HG03064 (cell line): ENCODE measurements around the gene EFNA2.

Experiments used
- ATAC-seq: cut with Tn5 transposase; IDR thresholded peaks from one replicate; pipeline ENCODE4 v1.9.1; 2021; ENCODE audit warnings: low read depth; ENCODE audit not compliant: unreplicated experiment

EFNA2 gene

DNA sequence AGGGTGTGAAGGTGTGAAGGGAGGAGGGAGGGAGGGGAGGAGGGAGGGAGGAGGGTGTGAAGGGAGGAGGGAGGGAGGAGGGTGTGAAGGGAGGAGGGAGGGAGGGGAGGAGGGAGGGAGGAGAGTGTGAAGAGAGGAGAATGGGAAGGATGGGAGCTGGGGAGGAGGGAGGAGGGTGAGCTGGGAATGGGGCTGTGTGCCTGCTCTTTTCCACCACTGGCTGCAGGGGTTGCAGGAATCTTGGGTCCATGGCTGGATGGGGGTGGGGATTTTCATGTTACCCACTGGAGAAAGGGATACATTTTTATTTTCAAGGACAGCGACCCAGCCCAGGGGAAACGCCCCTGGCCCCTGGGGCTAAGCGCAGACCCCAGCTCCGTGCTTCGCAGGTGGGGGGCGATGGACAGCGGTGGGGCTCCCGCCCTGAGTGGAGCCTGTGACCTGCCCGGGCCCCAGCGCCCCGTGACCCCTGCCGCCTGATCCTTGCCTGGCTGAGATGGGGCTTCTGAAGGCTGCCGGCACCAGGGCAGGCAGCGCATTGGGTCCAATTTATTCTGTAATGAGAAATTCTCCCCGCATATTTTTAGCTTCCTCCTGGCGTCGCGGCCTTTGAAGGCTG, 3.0 kb upstream of the EFNA2 start:
- ATAC-seq = no peak

DNA sequence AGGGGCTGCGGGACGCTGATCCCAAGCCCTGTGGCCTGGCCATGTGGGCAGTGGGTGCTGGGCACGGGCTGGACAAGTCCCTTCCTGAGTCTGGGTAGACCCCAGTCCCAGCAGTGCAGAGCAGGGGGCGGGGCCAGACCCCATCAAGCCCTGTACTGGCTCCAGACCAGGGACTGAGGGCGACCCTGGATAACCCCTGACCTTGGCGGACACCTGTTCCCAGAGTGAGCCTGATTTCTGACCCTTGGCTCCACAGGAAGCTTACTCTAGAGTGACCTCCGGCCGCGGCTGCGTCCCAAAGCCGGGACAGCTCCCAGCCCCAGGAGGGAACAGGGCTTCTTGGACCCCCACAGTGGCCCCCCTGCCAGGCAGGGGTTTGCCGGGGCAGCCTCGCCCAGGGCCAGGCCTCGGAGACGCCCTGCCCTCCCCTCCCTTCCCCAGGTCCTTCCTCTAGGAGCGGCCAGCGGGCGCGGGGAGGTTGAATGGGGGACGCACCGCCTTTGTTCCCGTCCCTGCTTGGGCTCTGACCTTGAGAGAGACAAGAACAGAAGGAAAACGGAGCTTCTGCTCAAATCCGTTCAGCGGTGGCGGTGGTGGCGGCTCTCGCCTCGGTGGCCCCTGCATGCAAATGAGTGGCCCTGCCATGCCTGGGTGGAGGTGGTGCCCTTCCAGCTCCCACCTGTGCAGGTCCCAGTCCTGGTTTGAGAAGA, 2.3 kb upstream of the EFNA2 start:
- ATAC-seq = no peak

DNA sequence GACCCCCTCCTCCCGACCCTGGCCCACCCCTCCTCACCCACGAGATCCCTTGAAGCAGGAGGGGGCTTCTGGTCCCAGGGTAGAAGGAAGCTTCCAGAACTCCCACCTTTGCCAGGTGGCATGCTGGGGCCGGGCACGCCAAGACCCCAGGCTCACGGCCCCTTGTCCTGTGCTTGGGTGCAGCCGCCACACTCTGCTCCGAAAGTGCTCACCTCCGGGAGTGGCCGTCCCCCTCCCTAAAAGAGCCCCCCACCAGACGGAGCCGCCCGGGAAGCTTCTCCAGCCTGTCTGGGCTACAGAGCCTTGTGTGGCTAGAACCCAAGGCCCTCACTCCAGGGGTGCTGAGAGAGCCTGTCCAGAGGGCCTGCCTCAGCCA, 1.8 kb upstream of the EFNA2 start:
- ATAC-seq = no peak

DNA sequence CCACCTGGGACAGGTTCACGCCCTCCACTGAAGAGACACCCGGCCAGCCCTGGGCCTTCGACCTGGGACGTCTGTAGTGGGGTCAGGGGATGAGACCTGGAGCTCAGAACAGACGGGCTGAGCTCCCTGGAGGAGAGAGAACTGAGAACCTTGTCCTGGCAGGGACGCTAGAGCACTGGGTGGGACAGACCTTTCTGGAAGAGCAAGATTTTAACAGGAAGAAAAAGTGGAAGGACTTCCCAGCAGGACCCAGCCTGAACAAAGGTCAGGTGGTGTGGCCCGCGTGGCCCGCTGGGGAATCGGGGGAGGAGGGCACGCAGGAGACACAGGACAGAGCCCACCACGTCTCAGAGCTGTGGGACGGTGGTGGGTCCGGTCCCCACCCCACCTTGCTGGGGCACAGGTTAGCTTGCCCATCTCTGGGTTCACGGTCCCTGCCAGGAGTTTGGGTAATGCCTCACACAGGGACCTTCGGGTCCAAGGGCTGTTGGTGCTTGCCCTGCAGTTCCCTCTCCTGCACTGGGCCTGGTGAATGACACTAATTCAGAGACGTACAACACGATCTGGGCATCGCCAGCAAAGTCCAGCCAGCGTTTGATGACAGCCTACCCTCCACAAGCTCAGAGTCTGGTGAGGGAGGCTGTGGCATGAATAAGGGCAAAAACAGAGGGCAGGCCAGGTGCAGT, 1.2 kb upstream of the EFNA2 start:
- ATAC-seq = no peak

DNA sequence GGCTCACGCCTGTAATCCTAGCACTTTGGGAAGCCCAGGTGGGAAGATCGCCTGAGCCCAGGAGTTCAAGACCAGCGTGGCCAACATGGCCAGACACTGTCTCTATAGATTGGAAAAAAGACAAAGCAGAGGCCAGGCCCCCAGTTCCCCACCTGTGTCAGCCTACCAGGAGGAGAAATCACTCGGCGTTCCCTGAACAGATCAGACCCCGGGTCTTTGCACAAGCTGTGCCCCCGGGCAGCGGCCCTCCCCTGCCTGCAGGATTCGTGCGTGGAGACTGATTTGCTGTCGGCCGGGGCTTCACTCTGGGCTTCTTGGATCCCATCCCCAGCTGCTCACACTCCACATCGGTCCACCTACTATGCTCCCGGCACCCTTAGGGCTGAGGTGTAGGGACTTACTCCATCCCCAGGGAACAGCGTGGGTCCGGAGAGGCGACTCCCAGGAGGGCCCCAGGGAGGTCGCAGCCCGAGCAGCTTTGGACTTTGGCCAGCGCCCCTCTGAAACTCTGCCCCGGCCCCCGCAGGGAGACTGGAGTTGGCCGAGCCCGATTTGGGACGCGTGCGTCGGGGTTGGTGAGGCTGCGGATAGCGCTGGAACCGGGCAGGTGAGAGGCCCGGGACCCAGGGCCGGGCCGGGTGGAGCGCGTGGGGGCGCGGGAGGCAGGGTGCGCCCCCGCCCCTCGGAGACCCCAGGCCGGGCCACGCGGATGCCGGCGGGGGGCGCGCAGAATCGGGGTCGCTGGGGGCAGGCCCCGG, 515 bp upstream of the EFNA2 start:
- ATAC-seq = no peak

DNA sequence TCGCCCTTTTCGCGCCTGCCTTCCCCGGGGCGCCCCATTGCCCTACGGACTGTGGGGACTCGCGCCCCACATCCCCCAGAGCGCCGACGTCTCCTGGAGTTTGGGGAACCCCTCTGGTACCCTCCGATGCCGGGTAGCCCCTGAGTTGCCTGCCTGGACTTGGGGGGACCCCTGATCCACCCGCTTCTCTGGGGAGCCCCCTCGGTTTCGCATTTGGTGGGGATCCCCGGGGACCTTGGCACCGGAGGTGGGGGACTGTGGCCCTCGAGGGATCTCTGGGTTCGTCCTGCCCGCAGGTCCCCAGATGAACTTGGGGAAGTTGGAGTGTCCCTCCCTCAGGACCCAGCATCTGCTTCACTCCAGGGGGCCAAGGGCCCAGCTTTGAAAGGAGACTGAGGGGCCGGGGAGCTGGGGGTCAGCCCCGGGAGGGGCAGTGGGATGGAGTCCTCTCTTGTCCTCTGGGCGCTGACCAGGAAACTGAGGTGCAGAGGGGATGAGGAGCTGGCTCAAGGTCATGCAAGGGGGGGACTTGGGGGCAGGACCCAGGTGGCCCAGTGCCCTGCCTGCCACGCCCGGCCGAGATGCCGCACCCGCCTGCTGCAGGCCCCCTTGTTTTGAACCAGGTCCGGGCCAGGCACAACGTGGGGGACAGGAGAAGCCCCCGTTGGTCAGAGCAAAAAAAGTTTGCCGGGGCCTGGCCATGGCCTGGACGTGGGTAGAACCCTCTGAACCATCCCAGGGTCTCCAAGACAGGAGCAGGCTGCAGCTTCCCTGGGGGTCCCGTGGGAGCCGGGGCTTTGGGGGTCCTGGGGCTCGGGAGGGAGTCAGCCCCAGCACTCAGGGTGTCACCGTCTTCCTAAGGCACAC, 1.0 kb downstream of the EFNA2 start:
- no peak for ATAC-seq

DNA sequence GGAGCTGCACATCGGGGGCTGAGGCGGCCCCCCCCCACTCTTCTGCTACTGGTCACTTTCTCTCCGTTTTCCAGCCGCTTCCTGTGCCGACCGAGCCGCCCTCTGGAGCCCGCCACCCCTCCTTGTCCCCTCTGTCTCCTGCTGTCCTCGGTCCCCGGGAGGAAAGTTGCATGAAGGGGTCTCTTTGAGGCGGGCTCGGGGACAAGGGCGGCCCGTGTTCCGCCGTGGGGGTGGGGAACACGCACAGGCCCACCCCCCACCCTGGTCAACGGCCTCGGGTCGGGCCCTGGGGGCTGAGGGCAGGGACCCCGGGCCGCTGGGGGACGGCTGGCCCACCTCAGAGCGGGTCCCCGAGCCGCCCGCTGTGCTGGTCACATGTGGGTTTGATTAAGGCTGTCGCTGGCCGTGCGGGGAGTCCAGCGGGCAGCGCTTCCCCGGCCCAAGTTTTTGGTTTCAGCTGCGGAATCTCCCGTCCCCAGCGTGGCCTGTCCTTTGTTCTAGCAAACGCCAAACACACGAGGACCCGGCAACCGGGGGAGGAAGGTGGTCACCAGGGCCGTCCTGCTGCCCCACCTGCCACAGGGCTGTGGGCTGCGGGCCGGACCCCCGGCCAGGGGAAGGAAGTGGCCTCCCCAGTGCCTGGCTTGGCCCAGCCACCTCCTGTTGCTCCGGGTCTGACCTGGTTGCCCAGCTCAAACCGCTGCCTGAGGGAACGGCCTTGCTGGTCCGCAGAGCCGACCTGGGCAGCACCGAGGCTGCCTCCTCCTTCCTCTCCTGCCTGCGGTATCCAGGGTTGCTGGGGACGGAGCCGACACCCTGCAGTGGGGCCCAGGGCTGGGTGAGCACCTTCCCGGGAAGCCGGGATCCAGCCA, 1.9 kb downstream of the EFNA2 start:
- no peak for ATAC-seq

DNA sequence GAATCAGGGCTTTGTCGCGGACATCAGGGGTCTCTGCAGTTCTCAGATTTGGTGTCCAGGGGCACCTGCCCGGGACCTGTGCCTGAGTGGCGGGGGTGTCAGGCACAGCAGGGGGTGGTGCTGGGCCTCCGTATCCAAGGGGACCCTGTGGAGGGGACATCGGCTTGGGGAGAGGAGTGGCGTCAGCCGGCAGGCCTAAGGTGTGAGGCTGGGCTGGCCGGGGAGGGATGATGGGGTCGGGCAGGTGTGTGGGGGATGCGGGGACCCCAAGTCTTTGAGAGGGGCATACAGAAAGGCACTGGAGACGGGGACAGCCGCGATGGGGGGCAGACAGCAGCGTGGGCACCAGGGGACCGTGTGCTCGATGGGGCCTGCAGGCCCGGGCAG, 2.5 kb downstream of the EFNA2 start:
- ATAC-seq = no peak

DNA sequence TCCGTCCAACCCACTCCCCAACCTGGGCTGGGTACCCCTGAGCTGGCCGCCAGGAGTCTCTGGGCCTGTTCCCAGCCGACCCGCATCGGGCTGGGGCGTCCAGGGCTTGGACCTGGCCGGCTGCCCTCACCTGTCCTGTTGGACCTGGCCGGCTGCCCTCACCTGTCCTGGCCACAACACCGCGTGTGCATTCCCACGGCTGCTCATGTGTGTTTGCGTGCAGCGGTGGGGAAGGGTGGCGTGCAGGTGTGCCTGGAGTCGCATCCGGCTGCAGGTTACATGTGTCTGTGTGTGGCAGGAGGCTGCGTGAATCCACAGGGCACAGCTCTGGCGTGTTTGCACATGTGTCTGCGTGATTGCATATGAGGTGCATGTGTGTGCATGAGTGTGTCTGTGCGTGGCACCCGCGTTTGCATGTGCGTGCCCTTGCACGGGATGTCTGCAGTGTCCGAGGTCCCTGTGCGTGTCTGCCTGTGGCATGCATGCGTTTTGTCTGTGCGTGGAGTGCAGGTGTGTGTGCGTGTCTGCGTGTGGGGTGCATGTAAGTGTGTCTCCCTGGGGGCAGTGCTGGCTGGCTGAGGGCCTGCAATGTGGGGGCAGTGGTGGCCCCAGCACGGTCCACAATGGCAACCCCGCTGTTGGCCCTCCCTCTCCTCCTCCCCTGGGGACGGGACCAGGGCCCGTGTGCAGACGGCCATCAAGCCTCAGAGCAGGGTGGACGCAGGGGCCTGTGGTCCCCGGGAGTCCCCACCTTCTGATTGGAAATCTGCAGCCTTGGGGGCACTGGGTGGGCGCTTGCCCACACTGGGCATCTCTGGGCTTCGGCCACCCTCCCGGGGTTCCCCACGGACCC, 3.4 kb downstream of the EFNA2 start:
- no peak for ATAC-seq

DNA sequence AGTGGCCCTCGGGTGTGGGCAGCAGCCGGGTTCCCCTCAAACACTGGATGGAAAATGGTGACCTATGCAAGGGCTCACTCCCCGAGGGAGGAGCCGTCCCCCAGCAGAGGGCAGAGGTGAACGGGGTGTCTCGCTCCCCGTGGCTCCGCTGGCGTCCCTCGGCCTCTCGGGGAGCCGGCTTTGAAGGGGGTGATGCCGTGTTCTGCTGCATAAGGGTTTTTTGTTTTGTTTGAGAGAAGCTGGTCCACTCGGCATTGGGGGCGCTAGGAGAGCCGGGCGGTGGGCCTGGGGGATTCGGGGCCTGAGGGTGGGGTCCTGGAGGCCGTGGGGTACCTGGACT, 4.0 kb downstream of the EFNA2 start:
- no peak for ATAC-seq

DNA sequence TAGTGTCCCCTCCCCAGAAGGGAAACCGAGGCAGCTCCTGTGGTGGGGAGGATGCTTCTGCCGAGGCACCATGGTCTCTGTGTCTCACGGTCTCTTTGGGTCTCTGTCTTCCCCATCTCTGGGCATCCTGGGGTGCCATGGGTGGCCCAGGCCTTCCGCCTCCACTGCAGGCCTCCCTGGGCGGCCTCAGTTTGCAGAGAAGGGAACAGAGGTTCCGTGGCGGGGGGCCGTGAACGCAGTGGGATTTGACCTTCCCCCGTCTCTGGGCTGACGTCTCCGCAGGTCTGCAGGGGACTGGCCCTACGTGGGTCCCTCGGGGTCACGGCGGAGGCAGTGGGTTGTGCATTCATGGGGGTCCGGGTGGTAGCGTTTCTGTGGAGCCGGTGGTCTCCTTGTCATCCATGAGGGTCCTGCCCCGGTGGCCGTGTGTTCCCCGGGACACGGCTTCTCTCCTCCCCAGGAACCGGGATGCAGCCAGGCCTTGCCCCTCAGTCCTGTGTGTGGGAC, 4.6 kb downstream of the EFNA2 start:
- no peak for ATAC-seq

DNA sequence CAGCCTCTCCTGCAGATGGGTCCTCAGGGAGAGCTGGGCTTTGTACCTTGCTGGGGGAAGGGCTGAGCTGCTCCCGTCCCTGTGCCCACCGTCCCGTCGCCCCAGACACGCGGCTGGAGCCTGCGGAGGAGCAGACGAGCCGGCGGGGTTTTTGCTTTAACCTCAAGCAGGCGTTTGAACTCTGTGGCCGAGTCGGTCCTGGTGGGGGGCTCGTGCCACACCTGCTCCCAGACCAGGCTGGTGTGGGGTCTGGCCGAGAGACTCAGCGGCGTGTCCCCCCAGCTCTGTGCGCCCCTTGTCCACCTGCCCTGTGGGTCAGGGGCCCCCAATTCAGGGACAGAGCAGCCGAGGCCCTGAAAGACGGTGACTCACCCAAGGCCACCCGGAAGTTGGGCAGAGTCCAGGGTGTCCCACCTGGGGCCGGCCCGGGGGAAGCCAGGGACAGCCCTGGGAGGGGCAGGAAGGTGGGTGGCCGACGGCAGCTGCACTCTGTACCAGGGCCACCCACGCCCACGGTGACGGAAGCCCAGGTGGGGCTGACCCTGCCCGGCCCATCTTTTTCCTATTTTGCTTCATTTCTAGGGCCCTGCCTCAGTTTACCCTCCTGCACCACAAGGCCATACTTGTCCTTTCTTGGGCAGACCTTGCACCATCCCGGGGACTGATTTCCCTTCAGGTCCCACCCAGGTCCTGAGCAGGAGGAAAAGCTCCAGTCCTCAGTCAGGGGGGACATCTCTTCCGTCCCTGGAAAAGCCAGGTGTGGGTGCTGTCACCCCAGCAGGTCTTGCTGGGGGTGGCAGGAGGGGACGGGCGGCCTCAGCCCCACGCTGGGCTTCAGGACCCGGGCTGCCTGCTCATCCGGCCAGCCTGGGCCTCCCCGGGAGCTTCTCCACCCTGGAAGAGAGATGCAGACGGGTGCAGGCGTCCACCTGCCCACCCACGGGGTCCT, 5.3 kb downstream of the EFNA2 start:
- no peak for ATAC-seq

DNA sequence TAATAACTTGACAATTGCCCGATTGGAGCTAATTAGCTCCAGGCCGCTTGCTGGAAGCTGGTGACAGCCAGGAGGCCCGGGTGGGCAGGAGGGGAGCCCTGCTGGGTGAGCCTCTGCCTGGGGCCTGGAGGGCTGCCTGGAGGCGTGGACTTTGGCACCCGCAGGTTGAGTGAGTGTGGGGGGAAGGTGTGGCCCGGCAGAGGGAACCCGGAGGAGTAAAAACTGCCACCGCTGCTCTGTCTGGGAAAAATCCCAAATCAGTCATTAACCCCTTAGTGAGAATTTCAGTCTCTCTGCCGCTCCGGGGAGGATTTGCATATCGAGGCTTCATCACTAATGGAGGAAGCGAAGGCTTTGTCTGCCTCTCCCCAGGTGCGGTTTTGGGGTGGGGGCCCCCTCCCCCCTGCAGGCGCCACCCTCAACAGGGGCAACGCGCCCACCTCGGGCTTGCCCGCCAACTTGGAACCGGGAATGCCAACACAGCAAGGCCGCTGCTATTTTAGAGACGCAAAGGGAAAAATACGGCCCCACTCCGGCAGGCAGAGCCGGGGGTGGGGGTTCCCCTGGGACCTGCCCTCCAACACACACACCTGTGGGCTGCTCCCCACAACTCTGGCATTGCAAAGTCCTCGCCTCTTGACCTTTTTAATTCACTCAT, 6.2 kb downstream of the EFNA2 start:
- no peak for ATAC-seq

DNA sequence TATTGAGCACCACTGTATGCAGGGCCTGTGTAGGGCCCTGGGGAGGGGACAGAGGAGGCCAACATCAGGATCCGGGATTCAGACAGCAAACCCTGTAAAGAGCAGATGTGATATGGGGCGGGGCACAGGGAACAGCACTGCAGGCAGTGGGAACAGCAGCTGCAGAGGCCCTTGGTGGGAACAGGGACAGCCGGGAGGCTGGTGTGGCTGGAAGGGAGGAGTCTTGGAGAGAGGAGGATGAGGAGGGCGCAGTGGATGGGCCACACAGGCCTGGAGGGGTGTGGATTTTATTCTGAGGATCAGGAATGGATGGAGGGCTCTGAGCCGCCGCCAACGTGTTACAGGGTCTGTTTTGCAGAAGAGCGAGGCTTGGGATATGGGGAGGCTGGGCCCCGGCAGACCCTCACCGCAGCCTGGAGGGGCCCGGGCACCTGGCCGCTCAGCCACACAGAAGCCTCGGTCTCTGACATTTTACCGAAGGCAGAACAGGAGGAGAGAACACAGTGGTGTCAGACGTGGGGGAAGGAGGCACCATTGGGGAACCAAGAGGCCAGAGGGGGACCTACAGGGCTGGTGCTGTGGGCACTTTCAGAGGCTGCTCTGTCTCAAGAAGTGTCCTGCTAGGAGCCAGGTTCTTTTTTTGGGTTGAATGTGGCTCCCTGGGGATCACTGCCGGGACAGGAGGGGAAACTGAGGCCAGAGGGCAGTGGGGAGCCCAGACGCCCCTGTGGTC, 6.9 kb downstream of the EFNA2 start:
- no peak for ATAC-seq

DNA sequence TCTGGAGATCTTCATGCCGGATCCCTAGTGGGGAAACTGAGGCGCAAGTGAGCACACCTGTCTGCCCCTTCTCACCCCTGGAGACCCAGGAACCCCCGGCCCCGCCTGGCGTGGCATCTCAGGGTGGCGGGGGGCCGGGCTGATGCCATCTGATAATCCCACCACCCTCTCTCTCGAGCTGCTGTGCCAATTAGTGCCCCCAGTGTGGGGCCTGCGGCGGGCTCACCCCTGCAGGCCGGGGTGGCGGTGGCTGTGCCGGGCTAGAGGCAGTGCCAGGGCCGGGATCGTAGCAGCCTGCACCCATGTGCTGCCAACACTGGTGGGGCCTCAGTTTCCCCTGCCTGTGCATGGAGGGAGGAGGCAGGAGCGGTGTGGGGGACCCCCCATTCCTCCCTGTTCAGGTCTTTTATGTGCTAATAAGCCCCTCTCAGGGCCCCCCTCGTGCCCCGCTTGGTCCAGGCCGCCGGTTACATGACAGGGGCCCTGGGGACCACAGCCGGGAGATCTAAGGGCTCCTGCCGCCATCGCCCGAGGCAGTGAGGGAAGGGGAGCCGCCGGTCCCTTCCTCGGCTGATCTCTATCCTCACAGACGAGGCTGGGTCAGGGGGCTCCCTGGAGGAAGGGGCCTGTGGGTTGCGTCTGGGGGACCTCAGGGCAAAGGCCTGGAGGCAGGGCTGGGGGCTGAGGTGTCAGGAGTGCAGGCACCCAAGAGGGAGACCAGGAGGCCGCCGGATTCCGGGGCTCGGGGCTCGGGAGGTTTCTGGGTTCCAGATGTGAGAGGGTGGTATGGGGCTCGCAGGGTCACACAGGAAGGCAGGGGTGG, 8.3 kb downstream of the EFNA2 start:
- no peak for ATAC-seq
